Hepatocyte (in vitro differentiated cells): ENCODE measurements around the gene BORCS5. TPM values are rescaled to one million over a fixed set of nuclear protein-coding genes. Genes with fewer than 3 reads are reported as not detected.
A peak's percentile ranks its signal among the peaks of the same experiment; 100 is the strongest.
"Not testable (repeated sequence)": the region's sequence is repeated elsewhere in the genome, so short reads cannot be mapped to it uniquely, and the experiment has no call there.

ENCODE experiments used
- DNase-seq: peaks from one replicate; pipeline ENCODE4 v3.0.0-alpha.2; 2016; ENCODE audit warnings: low spot score
- H2AFZ ChIP-seq: fragments of 200-600 bp; sonication (generic); 2 replicates; pipeline ENCODE4 v1.6.0; 2016; ENCODE audit warnings: antibody characterized with exemption, mild to moderate bottlenecking
- H3K27ac ChIP-seq: fragments of 200-600 bp; sonication (generic); 2 replicates; pipeline ENCODE4 v1.5.1; 2016; ENCODE audit warnings: mild to moderate bottlenecking
- H3K27me3 ChIP-seq: fragments of 200-600 bp; sonication (generic); 2 replicates; pipeline ENCODE4 v1.6.1; 2016
- H3K36me3 ChIP-seq: fragments of 200-600 bp; sonication (generic); replicated peaks from 2 replicates; pipeline ENCODE4 v1.5.1; 2016; ENCODE audit warnings: low read depth; ENCODE audit not compliant: insufficient read depth
- H3K4me1 ChIP-seq: fragments of 200-600 bp; sonication (generic); 2 replicates; pipeline ENCODE4 v1.5.1; 2016; ENCODE audit warnings: mild to moderate bottlenecking, moderate library complexity; ENCODE audit not compliant: insufficient read depth
- H3K4me2 ChIP-seq: fragments of 200-600 bp; sonication (generic); 2 replicates; pipeline ENCODE4 v1.6.0; 2016
- H3K4me3 ChIP-seq: fragments of 200-600 bp; sonication (generic); 2 replicates; pipeline ENCODE4 v1.5.1; 2016; ENCODE audit warnings: mild to moderate bottlenecking
- H3K79me2 ChIP-seq: fragments of 200-600 bp; sonication (generic); 2 replicates; pipeline ENCODE4 v1.6.0; 2017; ENCODE audit warnings: mild to moderate bottlenecking
- H3K9me2 ChIP-seq: fragments of 200-600 bp; sonication (generic); replicated peaks from 2 replicates; pipeline ENCODE4 v1.6.0; 2017; ENCODE audit warnings: mild to moderate bottlenecking; ENCODE audit not compliant: insufficient read depth
- H3K9me3 ChIP-seq: fragments of 200-600 bp; sonication (generic); 2 replicates; pipeline ENCODE4 v1.5.1; 2016; ENCODE audit warnings: low read depth, mild to moderate bottlenecking
- H4K20me1 ChIP-seq: fragments of 200-600 bp; sonication (generic); 2 replicates; pipeline ENCODE4 v1.6.0; 2016; ENCODE audit warnings: mild to moderate bottlenecking; ENCODE audit not compliant: insufficient read depth, poor library complexity, severe bottlenecking
- CTCF ChIP-seq: fragments of 200-600 bp; sonication (generic); IDR thresholded peaks from 2 replicates; pipeline ENCODE4 v1.5.1; 2016; ENCODE audit warnings: antibody characterized with exemption, mild to moderate bottlenecking; ENCODE audit not compliant: poor library complexity
- EZH2 ChIP-seq: fragments of 200-600 bp; sonication (generic); IDR thresholded peaks from 2 replicates; pipeline ENCODE4 v1.6.1; 2016; ENCODE audit warnings: antibody characterized with exemption, mild to moderate bottlenecking, borderline replicate concordance
- EZH2phosphoT487 ChIP-seq: fragments of 200-600 bp; sonication (generic); IDR thresholded peaks from one replicate; pipeline ENCODE4 v1.6.1; 2018; ENCODE audit warnings: antibody characterized with exemption, mild to moderate bottlenecking, low read depth, moderate library complexity; ENCODE audit not compliant: unreplicated experiment, severe bottlenecking
- WGBS: methylation state at CpG from one replicate; pipeline ENCODE4 v1.1.6; 2016; ENCODE audit warnings: low lambda C conversion rate; ENCODE audit errors: missing lambda C conversion rate; 5-methylcytosine and 5-hydroxymethylcytosine counted together
- polyA plus RNA-seq: library from polyadenylated mRNA; unstranded; fragments of >200 nt; fragmentation: Nextera tagmentation; extraction: Ambion mirVana; gene quantifications from 2 replicates; pipeline ENCODE4 v1.2.1, GENCODE V29; 2016
- total RNA-seq: library from RNA; depleted of rRNA; stranded (reverse); fragments of >200 nt; gene quantifications from 2 replicates; pipeline ENCODE4 v1.2.3, GENCODE V29; 2014

BORCS5 gene
- 11.2 and 12.8 TPM in 2 replicates for total RNA-seq
- polyA plus RNA-seq: 6.6 and 13.3 TPM in 2 replicates

DNA sequence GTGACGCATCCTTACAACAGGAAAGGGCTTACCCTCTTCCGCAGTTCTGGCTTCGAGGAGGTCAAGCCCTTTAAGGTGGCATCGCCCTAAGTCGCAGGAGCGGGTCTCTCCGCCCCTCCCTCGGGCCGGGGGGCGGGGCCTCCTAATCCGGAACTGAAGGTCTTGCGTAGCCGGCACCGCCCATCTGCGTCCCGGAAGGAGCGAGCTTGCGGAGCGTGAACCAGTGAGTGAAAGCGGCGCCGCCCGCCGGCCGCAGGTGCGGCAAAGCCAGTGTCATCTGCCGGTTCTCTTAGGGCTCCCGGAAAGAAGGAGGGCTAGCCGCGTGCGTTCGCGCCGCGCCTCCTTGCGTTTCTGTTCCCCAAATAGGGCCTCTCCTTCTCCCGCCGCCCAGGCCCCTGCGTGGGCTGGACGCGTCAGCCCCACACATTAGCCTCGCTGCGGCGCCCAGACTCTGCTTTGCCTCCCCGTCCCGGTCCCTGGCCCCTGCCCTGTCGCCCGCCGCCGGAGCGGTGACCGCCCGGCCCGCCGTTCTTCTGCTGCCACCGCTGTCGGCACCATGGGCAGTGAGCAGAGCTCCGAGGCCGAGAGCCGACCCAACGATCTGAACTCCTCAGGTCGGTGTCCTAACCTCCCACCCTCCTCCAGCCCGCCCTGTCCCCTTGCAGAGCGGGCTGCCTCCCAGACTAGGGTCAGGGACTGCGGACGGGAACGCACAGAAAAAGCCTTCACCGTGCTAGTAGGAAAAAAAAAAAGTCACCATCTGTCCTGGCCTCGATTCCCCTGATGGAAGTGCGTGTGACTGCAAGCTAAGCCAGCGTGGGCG is at the start of gene BORCS5:
Gene BORCS5 (plus strand): TSS at position 183 of the 823 bp plus-strand sequence. CDS start 374 bp downstream, at position 557.
- H3K79me2 ChIP-seq: peaks cover 30% of the 10 kb centered on the region
- H3K4me2 ChIP-seq: peak within 1 kb of the TSS; percentile 85
- H3K36me3 ChIP-seq: no peaks in the 10 kb centered on the region
- under 1% methylated on average over 59 of the region's 72 CpGs for WGBS
- DNase-seq: peak; percentile 97
- H3K9me3 ChIP-seq: no peaks in the 10 kb centered on the region
- H3K27ac ChIP-seq: peak within 1 kb of the TSS; percentile 97
- peak; percentile 24 for TF ChIP-seq CTCF
- no peak for TF ChIP-seq EZH2
- TF ChIP-seq EZH2phosphoT487: no peak
- peak within 1 kb of the TSS; percentile 48 for H3K4me3 ChIP-seq
- H2AFZ ChIP-seq: peak within 1 kb of the TSS; percentile 80
- H3K9me2 ChIP-seq: no peaks in the 10 kb centered on the region
- peaks cover 10% of the 10 kb centered on the region for H3K4me1 ChIP-seq
- no peaks in the 10 kb centered on the region for H4K20me1 ChIP-seq
- no peaks in the 10 kb centered on the region for H3K27me3 ChIP-seq

GRCh38 chr12:12310695-12311094 is 46.2 kb upstream of the BORCS5 start:
- H3K36me3 ChIP-seq, H3K4me3 ChIP-seq, H3K9me2 ChIP-seq, H3K27me3 ChIP-seq, H3K4me1 ChIP-seq, H3K79me2 ChIP-seq, H4K20me1 ChIP-seq, H3K9me3 ChIP-seq, DNase-seq, H2AFZ ChIP-seq, H3K27ac ChIP-seq, H3K4me2 ChIP-seq: not testable (repeated sequence)
- 88% methylated on average over 10 of the region's 10 CpGs for WGBS

- no peaks in the 10 kb centered on the region for H3K9me2 ChIP-seq
- H3K9me3 ChIP-seq: no peaks in the 10 kb centered on the region
- no peaks in the 10 kb centered on the region for H3K79me2 ChIP-seq
- H3K27me3 ChIP-seq: no peaks in the 10 kb centered on the region
- H2AFZ ChIP-seq: no peak overlapping the region
- H3K4me2 ChIP-seq: no peak overlapping the region
- H3K27ac ChIP-seq: peak overlapping the region; percentile 35
- no peaks in the 10 kb centered on the region for H4K20me1 ChIP-seq
- H3K36me3 ChIP-seq: no peaks in the 10 kb centered on the region
- DNase-seq: no peak
- no peak overlapping the region for H3K4me3 ChIP-seq
- TF ChIP-seq EZH2 (no peak), CTCF (no peak), EZH2phosphoT487 (no peak)
- H3K4me1 ChIP-seq: peaks cover 5% of the 10 kb centered on the region
These were observed 41.0 kb upstream of the BORCS5 start for GRCh38 chr12:12315838-12316237.

DNA sequence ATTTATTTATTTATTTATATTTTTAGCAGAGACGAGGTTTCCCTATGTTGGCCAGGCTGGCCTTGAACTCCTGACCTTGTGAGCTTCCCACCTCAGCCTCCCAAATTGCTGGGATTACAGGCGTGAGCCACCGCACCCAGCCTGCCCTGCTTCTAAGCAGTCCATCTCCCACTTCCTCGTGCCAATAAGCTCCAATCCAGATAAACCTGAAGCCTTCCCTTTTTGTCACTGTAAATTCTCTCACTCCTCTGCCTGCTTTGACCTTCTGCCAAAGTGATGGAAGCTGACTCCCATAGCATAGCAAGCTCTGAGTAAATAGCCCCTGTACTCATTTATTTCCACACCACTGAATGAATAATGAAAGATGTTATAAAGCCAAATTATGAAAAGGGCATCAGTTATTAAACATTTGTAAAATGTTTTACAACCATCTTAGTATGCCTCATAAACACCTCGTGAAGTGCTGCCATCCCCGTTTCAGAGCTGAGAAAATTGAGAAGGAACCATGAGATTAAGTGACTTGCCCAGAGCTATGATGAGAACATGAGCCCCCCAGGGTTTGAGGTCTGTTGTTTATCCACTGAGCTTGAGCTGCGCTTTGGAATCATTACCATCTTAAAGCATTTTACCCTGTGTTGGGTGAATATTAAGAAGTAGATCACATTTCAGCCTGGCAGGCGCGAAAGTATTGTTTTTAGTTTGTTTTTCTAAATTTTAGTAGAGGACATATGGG is 37.3 kb upstream of the BORCS5 start:
- Histone ChIP-seq H3K79me2 (no peaks in the 10 kb centered on the region), H3K4me3 (no peak overlapping the region), H3K9me3 (no peaks in the 10 kb centered on the region), H3K9me2 (no peaks in the 10 kb centered on the region), H3K4me2 (peak overlapping the region; percentile 47), H3K4me1 (peaks cover 6% of the 10 kb centered on the region), H2AFZ (no peak overlapping the region), H4K20me1 (no peaks in the 10 kb centered on the region), H3K27ac (peak overlapping the region; percentile 52), H3K27me3 (no peaks in the 10 kb centered on the region), H3K36me3 (no peaks in the 10 kb centered on the region)
- peak; percentile 55 for DNase-seq
- WGBS: 33% methylated on average over 9 of the region's 9 CpGs
- TF ChIP-seq EZH2phosphoT487: no peak
- no peak for TF ChIP-seq CTCF
- TF ChIP-seq EZH2: no peak
